ENCODE results near the gene FGF2.

GRCh38 chr4:122895336-122895995 lies 68.8 kb downstream of the FGF2 start:
- TF ChIP-seq CTCF (conservative IDR thresholded peaks at IDR 0.05; ENCODE audit: low read depth, low read length) (no peak), EZH2 (IDR thresholded peaks at IDR 0.05; ENCODE audit: borderline replicate concordance, low read depth, low read length, poor library complexity, severe bottlenecking) (no peak)
